ENCODE results near the gene KCNQ1. TPM values are rescaled to one million over a fixed set of nuclear protein-coding genes. Genes with fewer than 3 reads are reported as not detected.

KCNQ1 gene
- total RNA-seq, 1 donor from 2014 or later: 8.5 TPM

GRCh38 chr11:2582351-2582945, 137.6 kb downstream of the KCNQ1 start:
- no peak overlapping the region for H3K4me3 Mint-ChIP-seq
- TF ChIP-seq CTCF (IDR thresholded peaks at IDR 0.05; ENCODE audit: unreplicated experiment): no peak
- H3K4me1 Mint-ChIP-seq: peaks cover 24% of the 10 kb centered on the region
- no peaks in the 10 kb centered on the region for H3K36me3 Mint-ChIP-seq
- H3K27me3 Mint-ChIP-seq (ENCODE audit: low read depth): peaks cover 4% of the 10 kb centered on the region
- H3K27ac Mint-ChIP-seq: peak overlapping the region; percentile 39
- no peaks in the 10 kb centered on the region for H3K9me3 Mint-ChIP-seq
- DNase-seq (ENCODE audit: low spot score in 2 of 2, unreplicated experiment in 2 of 2): peak in 1 of 2 experiments; percentile 35

- peak; percentile 18 to 37 for DNase-seq (ENCODE audit: low spot score in 2 of 2, unreplicated experiment in 2 of 2)
- no peaks in the 10 kb centered on the region for H3K36me3 Mint-ChIP-seq
- H3K27me3 Mint-ChIP-seq (ENCODE audit: low read depth): peaks cover 4% of the 10 kb centered on the region
- H3K27ac Mint-ChIP-seq: peak overlapping the region; percentile 39
- H3K9me3 Mint-ChIP-seq: no peaks in the 10 kb centered on the region
- peaks cover 18% of the 10 kb centered on the region for H3K4me1 Mint-ChIP-seq
- no peak for TF ChIP-seq CTCF (IDR thresholded peaks at IDR 0.05; ENCODE audit: unreplicated experiment)
- no peak overlapping the region for H3K4me3 Mint-ChIP-seq
Observed at GRCh38 chr11:2582946-2583604, 138.3 kb downstream of the KCNQ1 start.

- Mint-ChIP-seq H3K36me3 (no peaks in the 10 kb centered on the region), H3K9me3 (no peaks in the 10 kb centered on the region), H3K27me3 (ENCODE audit: low read depth) (peaks cover 6% of the 10 kb centered on the region), H3K4me3 (no peak overlapping the region), H3K27ac (no peak overlapping the region), H3K4me1 (peaks cover 18% of the 10 kb centered on the region)
- TF ChIP-seq CTCF (IDR thresholded peaks at IDR 0.05; ENCODE audit: unreplicated experiment): no peak
- DNase-seq (ENCODE audit: low spot score in 2 of 2, unreplicated experiment in 2 of 2): no peak
Observed at GRCh38 chr11:2583605-2583958, 138.8 kb downstream of the KCNQ1 start.

GRCh38 chr11:2584434-2584811, 139.6 kb downstream of the KCNQ1 start:
- DNase-seq (ENCODE audit: low spot score in 2 of 2, unreplicated experiment in 2 of 2): no peak
- Mint-ChIP-seq H3K36me3 (no peaks in the 10 kb centered on the region), H3K27me3 (ENCODE audit: low read depth) (peaks cover 6% of the 10 kb centered on the region), H3K9me3 (no peaks in the 10 kb centered on the region), H3K27ac (no peak overlapping the region), H3K4me3 (no peak overlapping the region), H3K4me1 (peaks cover 9% of the 10 kb centered on the region)
- TF ChIP-seq CTCF (IDR thresholded peaks at IDR 0.05; ENCODE audit: unreplicated experiment): no peak

- no peak overlapping the region for H3K27ac Mint-ChIP-seq
- DNase-seq (ENCODE audit: low spot score in 2 of 2, unreplicated experiment in 2 of 2): peak in 1 of 2 experiments; percentile 14
- H3K36me3 Mint-ChIP-seq: no peaks in the 10 kb centered on the region
- H3K4me3 Mint-ChIP-seq: no peak overlapping the region
- peaks cover 5% of the 10 kb centered on the region for H3K4me1 Mint-ChIP-seq
- no peaks in the 10 kb centered on the region for H3K9me3 Mint-ChIP-seq
- peaks cover 6% of the 10 kb centered on the region for H3K27me3 Mint-ChIP-seq (ENCODE audit: low read depth)
- TF ChIP-seq CTCF (IDR thresholded peaks at IDR 0.05; ENCODE audit: unreplicated experiment): no peak
Observed at GRCh38 chr11:2584812-2585565, 140.2 kb downstream of the KCNQ1 start.
